ENCODE measurements around the gene SNX27. TPM values are rescaled to one million over a fixed set of nuclear protein-coding genes. Genes with fewer than 3 reads are reported as not detected.

Gene SNX27
- total and polyA plus RNA-seq, 2 donors (not counting 3 experiments of a cell fraction or from before 2014, with no cell fraction given) = 8.1 to 24.9 TPM

GRCh38 chr1:151728151-151729054 lies 116.6 kb downstream of the SNX27 start:
- no peak for FAIRE-seq
- no peak overlapping the region for H3K9ac ChIP-seq (replicated peaks; ENCODE audit: extremely low read depth, insufficient read depth, low read length)
- CTCF ChIA-PET = interaction anchor here (0.8 to 1.1 kb wide), 2 partner anchors 35 to 80 kb away, joined by 3 to 5 read pairs; no protein-coding TSS in a partner anchor
- no TSS peak for BruUV-seq (replicated peaks)
- peaks cover 26 to 28% of the 10 kb centered on the region in 2 experiments for H3K27me3 ChIP-seq (ENCODE audit: control insufficient read depth in 2 of 2, insufficient read depth in 2 of 2, low read length in 2 of 2)
- no peak for DNase-seq (ENCODE audit: low read depth, low spot score)
- dilution Hi-C loops (cut with MboI; ENCODE audit: extremely low pct_ligation_motif_present, low sequenced_read_pairs) = no loop called here
- H3K4me3 ChIP-seq (replicated peaks in 1 of 3; ENCODE audit: insufficient read depth in 1 of 3, low read depth in 1 of 3, low read length in 3 of 3) = no peak overlapping the region
- intact Hi-C loops (cut with micrococcal nuclease) = no loop called here
- no peaks in the 10 kb centered on the region for H3K4me1 ChIP-seq (ENCODE audit: control insufficient read depth, extremely low read depth, insufficient read depth, low read length)
- no peak overlapping the region for H3K4me2 ChIP-seq (ENCODE audit: insufficient read depth, low read length)
- H3K79me2 ChIP-seq (ENCODE audit: control insufficient read depth, insufficient read depth, low read length) = no peaks in the 10 kb centered on the region
- H2AFZ ChIP-seq (ENCODE audit: low read depth, low read length) = no peak overlapping the region
- no peaks in the 10 kb centered on the region for H4K20me1 ChIP-seq (replicated peaks; ENCODE audit: control insufficient read depth, extremely low read depth, insufficient read depth, low read length)
- H3K36me3 ChIP-seq (ENCODE audit: control insufficient read depth in 2 of 2, extremely low read depth in 1 of 2, insufficient read depth in 2 of 2, low read length in 2 of 2) = no peaks in the 10 kb centered on the region
- no peaks in the 10 kb centered on the region for H3K9me3 ChIP-seq (replicated peaks; ENCODE audit: control insufficient read depth, insufficient read depth, low read length)
- POLR2A ChIA-PET = interaction anchor here (0.7 kb wide), 1 partner anchor 89 kb away, joined by 5 read pairs; no protein-coding TSS in a partner anchor
- TF ChIP-seq MAX (IDR thresholded peaks at IDR 0.05; ENCODE audit: insufficient read depth, insufficient read length) (no peak), EZH2 (IDR thresholded peaks at IDR 0.05; ENCODE audit: borderline replicate concordance, low read depth, low read length, severe bottlenecking) (peak; percentile 9)
- no peak overlapping the region for H3K27ac ChIP-seq (ENCODE audit: insufficient read depth, low read depth, low read length)
- H3K9me1 ChIP-seq (replicated peaks; ENCODE audit: control insufficient read depth, extremely low read depth, insufficient read depth, low read length) = no peaks in the 10 kb centered on the region

GRCh38 chr1:151729157-151729965 lies 117.5 kb downstream of the SNX27 start:
- DNase-seq (ENCODE audit: low read depth, low spot score) (no peak), FAIRE-seq (no peak)
- dilution Hi-C loops (cut with MboI; ENCODE audit: extremely low pct_ligation_motif_present, low sequenced_read_pairs) (no loop called here), intact Hi-C loops (cut with micrococcal nuclease) (no loop called here)
- ChIA-PET POLR2A (no interaction called here), CTCF (interaction anchor here (1.1 to 1.4 kb wide), 2 partner anchors 36 to 107 kb away, joined by 3 to 5 read pairs; no protein-coding TSS in a partner anchor)
- no peaks in the 10 kb centered on the region for H3K9me1 ChIP-seq (replicated peaks; ENCODE audit: control insufficient read depth, extremely low read depth, insufficient read depth, low read length)
- no peaks in the 10 kb centered on the region for H3K4me1 ChIP-seq (ENCODE audit: control insufficient read depth, extremely low read depth, insufficient read depth, low read length)
- no peak overlapping the region for H3K27ac ChIP-seq (ENCODE audit: insufficient read depth, low read depth, low read length)
- no peaks in the 10 kb centered on the region for H3K79me2 ChIP-seq (ENCODE audit: control insufficient read depth, insufficient read depth, low read length)
- no peak overlapping the region for H3K4me2 ChIP-seq (ENCODE audit: insufficient read depth, low read length)
- peaks cover 20 to 24% of the 10 kb centered on the region in 2 experiments for H3K27me3 ChIP-seq (ENCODE audit: control insufficient read depth in 2 of 2, insufficient read depth in 2 of 2, low read length in 2 of 2)
- H3K9ac ChIP-seq (replicated peaks; ENCODE audit: extremely low read depth, insufficient read depth, low read length) = no peak overlapping the region
- no peaks in the 10 kb centered on the region for H4K20me1 ChIP-seq (replicated peaks; ENCODE audit: control insufficient read depth, extremely low read depth, insufficient read depth, low read length)
- H3K36me3 ChIP-seq (ENCODE audit: control insufficient read depth in 2 of 2, extremely low read depth in 1 of 2, insufficient read depth in 2 of 2, low read length in 2 of 2) = no peaks in the 10 kb centered on the region
- H3K4me3 ChIP-seq (replicated peaks in 1 of 3; ENCODE audit: insufficient read depth in 1 of 3, low read depth in 1 of 3, low read length in 3 of 3) = no peak overlapping the region
- no peaks in the 10 kb centered on the region for H3K9me3 ChIP-seq (replicated peaks; ENCODE audit: control insufficient read depth, insufficient read depth, low read length)
- BruUV-seq (replicated peaks) = no TSS peak
- TF ChIP-seq MYC (IDR thresholded peaks at IDR 0.05; ENCODE audit: low read depth, low read length) (no peak), POLR2A (IDR thresholded peaks at IDR 0.05; ENCODE audit: low read depth, low read length) (no peak), EZH2 (IDR thresholded peaks at IDR 0.05; ENCODE audit: borderline replicate concordance, low read depth, low read length, severe bottlenecking) (no peak), FOS (IDR thresholded peaks at IDR 0.05; ENCODE audit: borderline replicate concordance, insufficient read depth, low read length) (no peak), GATA2 (IDR thresholded peaks at IDR 0.05; ENCODE audit: insufficient read depth, insufficient read length, low read depth, low read length) (no peak), CTCF (IDR thresholded peaks at IDR 0.05; ENCODE audit: extremely low read depth in 1 of 2, insufficient read depth in 1 of 2, low read depth in 1 of 2, low read length in 2 of 2) (no peak), POLR2AphosphoS5 (IDR thresholded peaks at IDR 0.05; ENCODE audit: insufficient read depth, low read depth, low read length) (no peak), MAX (IDR thresholded peaks at IDR 0.05; ENCODE audit: insufficient read depth, insufficient read length) (no peak), JUN (IDR thresholded peaks at IDR 0.05; ENCODE audit: borderline replicate concordance, insufficient read depth, insufficient read length, low read depth) (no peak)
- no peak overlapping the region for H2AFZ ChIP-seq (ENCODE audit: low read depth, low read length)

Data from endothelial cell of umbilical vein (primary cell).